Stimulated activated memory B cell treated with anti-CD40 and anti-IgM and Interleukin-4, amounts not matched to agents 10 μg/mL and 1 μg/mL and 100 μg/mL, for 72 hours (primary cell): Measurements from ENCODE around the gene EYA3.
A peak's percentile ranks its signal among the peaks of the same experiment; 100 is the strongest.

ENCODE experiments used
- ATAC-seq: fragments of 150-1000 bp; cut with Tn5 transposase; 2 replicates; pipeline ENCODE4 v1.10.0; 2021
- H3K27ac Mint-ChIP-seq: one replicate; pipeline ENCODE4 v1.8.0; 2022; ENCODE audit warnings: mild to moderate bottlenecking, mixed read lengths
- H3K27me3 Mint-ChIP-seq: one replicate; pipeline ENCODE4 v1.8.0; 2022; ENCODE audit warnings: mixed read lengths
- H3K36me3 Mint-ChIP-seq: one replicate; pipeline ENCODE4 v1.8.0; 2022; ENCODE audit warnings: mixed read lengths
- H3K4me1 Mint-ChIP-seq: one replicate; pipeline ENCODE4 v1.8.0; 2022; ENCODE audit warnings: mixed read lengths
- H3K4me3 Mint-ChIP-seq: one replicate; pipeline ENCODE4 v1.8.0; 2022; ENCODE audit warnings: mild to moderate bottlenecking, moderate library complexity, mixed read lengths
- H3K9me3 Mint-ChIP-seq: one replicate; pipeline ENCODE4 v1.8.0; 2022; ENCODE audit warnings: mixed read lengths

EYA3 gene, protein sequence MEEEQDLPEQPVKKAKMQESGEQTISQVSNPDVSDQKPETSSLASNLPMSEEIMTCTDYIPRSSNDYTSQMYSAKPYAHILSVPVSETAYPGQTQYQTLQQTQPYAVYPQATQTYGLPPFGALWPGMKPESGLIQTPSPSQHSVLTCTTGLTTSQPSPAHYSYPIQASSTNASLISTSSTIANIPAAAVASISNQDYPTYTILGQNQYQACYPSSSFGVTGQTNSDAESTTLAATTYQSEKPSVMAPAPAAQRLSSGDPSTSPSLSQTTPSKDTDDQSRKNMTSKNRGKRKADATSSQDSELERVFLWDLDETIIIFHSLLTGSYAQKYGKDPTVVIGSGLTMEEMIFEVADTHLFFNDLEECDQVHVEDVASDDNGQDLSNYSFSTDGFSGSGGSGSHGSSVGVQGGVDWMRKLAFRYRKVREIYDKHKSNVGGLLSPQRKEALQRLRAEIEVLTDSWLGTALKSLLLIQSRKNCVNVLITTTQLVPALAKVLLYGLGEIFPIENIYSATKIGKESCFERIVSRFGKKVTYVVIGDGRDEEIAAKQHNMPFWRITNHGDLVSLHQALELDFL

DNA sequence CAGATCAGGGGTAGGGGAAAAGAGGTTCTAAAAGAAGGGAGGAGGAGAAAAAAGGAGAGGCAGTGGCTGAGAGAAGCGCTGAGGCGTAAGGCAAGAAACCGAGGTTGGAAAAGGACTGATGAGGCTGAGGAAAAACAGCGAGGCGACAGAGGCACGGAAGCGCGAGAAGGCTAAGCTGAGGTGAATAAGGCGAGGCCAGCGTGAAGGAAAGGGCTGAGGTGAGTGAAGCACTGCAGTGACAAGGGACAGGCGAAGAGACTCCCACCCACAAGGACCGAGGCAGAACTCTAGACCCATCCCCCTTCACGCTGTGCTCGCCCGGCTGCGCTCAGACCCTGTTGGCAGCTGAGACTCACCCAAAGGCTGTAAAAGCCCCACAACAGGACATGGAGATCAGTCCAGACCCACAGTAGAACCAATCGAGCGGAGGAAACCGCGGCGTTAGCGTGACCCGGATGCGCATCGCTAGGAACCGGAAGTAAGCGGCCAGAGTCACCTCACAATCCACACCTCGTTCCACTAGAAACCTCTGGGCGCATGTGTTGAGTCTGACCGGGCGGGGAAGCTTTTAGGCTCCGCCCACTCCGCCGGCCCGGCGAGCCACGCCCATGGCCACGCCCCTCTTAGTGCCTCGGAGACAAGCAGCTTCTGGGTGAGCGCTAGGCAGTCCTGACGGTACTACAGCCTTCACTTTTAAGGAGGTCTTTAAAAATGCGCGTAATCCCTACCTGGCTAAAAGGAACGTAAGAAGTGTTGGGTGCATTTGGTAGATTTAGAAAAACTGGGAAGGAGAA lies at the start of gene EYA3:
EYA3 (minus strand) TSS at position 443 of the 794 bp plus-strand sequence. CDS start 30,584 bp downstream, outside the sequence.
- Mint-ChIP-seq H3K4me3 (peak within 1 kb of the TSS; percentile 96), H3K9me3 (no peaks in the 10 kb centered on the region), H3K27me3 (no peaks in the 10 kb centered on the region), H3K36me3 (no peaks in the 10 kb centered on the region), H3K4me1 (peaks cover 51% of the 10 kb centered on the region), H3K27ac (peak within 1 kb of the TSS; percentile 97)
- peak; percentile 97 for ATAC-seq

DNA sequence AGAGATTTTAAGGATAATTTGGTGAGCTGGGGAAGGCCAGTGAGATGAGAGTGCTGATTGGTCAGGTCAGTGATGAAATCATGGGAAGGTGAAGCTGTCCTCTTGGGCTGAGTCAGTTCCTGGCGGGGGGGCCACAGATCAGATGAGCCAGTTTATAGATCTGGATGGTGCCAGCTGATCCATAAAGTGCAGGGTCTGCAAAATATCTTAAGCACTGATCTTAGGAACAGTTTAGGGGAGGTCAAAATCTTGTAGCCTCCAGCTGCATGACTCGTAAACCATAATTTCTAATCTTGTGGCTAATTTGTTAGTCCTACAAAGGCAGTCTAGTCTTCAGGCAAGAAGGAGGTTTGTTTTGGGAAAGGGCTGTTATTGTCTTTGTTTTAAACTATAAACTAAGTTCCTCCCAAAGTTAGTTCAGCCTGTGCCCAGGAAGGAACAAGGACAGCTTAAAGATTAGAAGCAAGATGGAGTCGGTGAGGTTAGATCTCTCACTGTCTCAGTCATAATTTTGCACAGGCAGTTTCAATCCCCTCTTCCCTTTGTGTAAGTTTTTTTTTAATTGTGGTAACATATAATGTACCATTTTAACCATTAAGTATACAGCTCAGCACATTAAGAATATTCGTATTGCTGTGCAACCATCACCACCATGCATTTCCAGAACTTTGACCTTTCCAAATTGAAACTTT lies 48.7 kb upstream of the EYA3 start:
- Mint-ChIP-seq H3K36me3 (no peaks in the 10 kb centered on the region), H3K27ac (no peak overlapping the region), H3K27me3 (peaks cover 10% of the 10 kb centered on the region), H3K4me3 (no peak overlapping the region), H3K9me3 (no peaks in the 10 kb centered on the region), H3K4me1 (peaks cover 62% of the 10 kb centered on the region)
- no peak for ATAC-seq

DNA sequence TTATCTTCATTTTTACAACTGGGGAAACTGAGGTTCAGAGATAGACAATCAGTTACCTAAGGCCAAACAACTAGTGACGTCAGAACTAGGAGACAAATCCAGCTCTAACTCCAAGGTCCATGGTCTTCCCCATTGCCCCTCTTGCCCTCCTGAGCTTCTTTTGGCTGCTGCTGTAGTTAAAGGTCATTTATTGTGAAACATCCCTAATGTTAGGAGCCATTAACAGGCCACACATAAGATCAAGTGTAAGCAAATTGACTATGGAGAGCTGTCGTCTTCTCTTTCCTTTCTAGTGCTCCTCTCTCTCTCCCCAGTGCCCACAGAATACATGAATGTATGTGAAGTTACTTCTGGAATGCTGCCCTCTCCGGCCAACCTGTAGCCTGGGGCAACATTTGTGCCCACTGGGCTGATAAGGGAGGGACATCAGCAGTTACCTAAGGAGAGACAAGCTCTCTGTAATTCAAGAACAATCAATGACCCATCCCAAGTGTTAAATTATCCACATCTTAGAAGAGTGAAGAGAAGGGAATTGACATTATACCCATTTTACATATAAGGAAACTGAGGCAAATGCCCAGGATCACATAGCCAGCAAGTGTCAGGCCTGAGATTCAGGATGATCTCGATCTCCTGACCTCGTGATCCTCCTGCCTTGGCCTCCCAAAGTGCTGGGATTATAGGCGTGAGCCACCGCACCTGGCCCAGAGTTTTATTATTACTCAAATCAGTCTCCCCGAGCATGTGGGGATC lies 47.9 kb upstream of the EYA3 start:
- Mint-ChIP-seq H3K36me3 (no peaks in the 10 kb centered on the region), H3K27me3 (peaks cover 10% of the 10 kb centered on the region), H3K9me3 (no peaks in the 10 kb centered on the region), H3K27ac (peak overlapping the region; percentile 60), H3K4me1 (peaks cover 68% of the 10 kb centered on the region), H3K4me3 (no peak overlapping the region)
- no peak for ATAC-seq

DNA sequence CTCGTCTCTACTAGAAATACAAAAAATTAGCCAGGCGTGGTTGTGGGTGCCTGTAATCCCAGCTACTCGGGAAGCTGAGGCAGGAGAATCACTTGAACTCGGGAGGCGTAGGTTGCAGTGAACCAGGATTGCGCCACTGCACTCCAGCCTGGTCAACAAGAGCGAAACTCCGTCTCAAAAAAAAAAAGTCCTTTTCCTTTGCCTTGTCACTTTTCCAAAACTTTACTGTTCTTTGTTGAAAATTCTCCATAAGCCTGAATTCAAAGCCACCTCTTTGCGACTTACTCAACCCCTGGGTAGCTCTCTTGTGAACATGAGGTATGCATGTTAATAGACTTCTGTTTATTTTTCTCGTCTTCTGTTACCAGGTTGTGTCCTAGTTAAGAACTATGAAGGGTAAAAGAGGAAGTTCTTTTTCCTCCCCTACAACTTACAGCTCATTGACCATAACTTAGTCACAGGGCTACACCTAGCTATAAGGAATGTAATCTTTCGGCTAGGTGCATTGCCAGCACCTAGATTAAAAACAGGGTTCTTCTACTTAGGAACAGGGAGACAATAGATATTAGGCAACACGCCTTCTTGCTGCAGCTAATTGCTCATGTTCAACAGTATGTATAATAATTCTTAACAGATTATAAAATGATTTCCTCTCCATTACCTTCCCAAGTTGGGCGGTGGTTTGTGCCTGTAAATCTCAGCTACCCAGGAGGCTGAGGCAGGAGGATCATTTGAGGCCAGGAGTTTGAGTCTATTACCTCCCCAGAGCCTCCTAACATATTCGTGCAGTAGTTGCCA lies 47.2 kb upstream of the EYA3 start:
- ATAC-seq: peak; percentile 90
- H3K27me3 Mint-ChIP-seq: peaks cover 10% of the 10 kb centered on the region
- H3K9me3 Mint-ChIP-seq: no peaks in the 10 kb centered on the region
- peak overlapping the region; percentile 25 for H3K4me3 Mint-ChIP-seq
- no peaks in the 10 kb centered on the region for H3K36me3 Mint-ChIP-seq
- H3K4me1 Mint-ChIP-seq: peaks cover 68% of the 10 kb centered on the region
- H3K27ac Mint-ChIP-seq: peak overlapping the region; percentile 60

DNA sequence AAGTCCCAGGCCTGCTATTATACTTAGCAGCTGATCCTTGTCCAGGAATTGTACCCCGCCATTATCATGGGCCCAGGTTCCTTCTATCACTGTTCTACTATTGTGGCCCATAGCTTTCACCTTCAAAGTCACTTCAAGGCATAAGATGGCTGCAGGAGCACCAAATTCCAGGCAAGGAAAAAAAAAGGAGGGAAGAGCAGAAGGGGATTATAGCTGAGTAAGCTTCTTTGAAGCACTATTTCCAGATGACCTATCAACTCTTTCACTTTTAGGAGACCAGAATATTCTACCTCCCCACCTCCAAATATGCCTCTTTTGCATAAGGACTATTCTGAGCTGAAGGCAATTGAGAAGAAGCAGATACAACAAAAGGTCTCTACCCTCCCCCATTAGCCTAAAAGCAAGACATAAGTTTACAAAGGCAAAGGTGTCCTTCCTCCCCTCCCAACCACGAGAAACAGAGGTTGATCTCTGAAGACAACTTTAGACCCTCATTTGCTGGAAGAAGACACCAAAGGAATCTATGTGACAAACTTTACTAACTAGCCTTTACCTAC lies 46.3 kb upstream of the EYA3 start:
- H3K9me3 Mint-ChIP-seq: no peaks in the 10 kb centered on the region
- H3K27me3 Mint-ChIP-seq: peaks cover 9% of the 10 kb centered on the region
- H3K36me3 Mint-ChIP-seq: no peaks in the 10 kb centered on the region
- H3K4me1 Mint-ChIP-seq: peaks cover 65% of the 10 kb centered on the region
- ATAC-seq: no peak
- no peak overlapping the region for H3K4me3 Mint-ChIP-seq
- no peak overlapping the region for H3K27ac Mint-ChIP-seq

DNA sequence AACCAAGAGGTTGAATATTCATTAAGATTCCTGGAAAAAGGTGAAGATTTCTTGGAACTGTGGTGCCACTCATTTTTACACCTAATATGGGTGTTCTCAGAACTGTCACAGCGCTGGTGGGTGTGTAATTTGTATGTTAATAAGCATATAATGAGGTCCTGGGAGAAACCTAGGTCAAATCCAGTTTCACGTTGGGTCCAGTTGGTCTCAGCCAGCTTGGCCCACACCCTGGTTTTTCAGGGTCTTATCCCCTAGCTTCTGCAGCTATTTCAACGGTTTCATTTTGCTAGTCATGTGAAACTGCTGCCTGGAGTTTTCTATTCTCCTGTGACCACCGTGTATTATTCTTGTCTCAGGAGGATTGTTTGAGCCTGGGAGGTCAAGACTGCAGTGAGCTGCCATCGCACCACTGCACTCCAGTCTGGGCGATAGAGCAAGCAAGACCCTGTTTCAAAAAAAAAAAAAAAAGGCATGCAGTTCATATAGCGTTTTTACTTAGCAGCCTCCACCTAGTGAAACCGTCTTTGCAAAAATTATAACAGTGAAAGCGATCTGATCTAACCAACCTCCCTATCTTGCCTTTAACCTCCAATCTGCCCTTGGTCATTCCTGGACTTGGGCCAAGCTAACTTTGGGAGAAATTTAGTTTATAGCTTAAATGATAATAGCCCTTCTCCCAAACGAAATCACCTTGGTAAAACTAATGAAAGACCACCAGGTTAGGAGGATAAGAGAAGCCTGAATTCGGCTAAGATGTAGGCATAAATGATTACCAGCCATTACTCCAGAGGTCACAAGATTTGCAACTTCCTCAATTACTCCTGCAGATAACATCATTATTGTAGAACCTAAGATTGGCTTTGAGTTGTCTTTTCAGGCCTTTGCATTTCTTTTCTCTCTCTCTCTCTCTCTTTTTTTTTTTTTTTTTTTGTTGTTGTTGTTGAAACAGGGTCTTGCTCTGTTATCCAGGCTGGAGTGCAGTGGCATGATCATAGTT lies 44.1 kb upstream of the EYA3 start:
- no peaks in the 10 kb centered on the region for H3K36me3 Mint-ChIP-seq
- H3K4me3 Mint-ChIP-seq: no peak overlapping the region
- peaks cover 62% of the 10 kb centered on the region for H3K4me1 Mint-ChIP-seq
- no peaks in the 10 kb centered on the region for H3K9me3 Mint-ChIP-seq
- no peaks in the 10 kb centered on the region for H3K27me3 Mint-ChIP-seq
- H3K27ac Mint-ChIP-seq: no peak overlapping the region
- peak; percentile 35 for ATAC-seq

DNA sequence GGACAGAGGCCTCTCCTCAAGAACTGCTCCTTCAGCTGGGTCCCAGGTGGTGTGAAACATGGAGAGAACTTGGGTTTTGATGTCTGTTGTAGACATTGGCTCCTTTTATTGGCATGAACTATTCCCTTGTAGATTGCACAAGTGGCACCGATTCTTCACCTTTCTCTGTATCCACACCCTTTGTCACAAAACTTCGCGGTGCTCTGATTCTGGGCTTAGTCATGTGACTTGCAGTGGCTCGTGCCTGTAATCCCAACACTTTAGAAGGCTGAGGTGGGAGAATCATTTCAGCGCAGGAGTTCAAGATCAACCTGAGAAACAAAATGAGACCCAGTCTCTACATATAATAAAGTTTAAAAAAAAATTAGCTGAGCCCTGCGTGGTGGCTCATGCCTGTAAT lies 42.5 kb upstream of the EYA3 start:
- no peak for ATAC-seq
- H3K4me3 Mint-ChIP-seq: no peak overlapping the region
- no peaks in the 10 kb centered on the region for H3K27me3 Mint-ChIP-seq
- H3K9me3 Mint-ChIP-seq: no peaks in the 10 kb centered on the region
- peaks cover 66% of the 10 kb centered on the region for H3K4me1 Mint-ChIP-seq
- no peaks in the 10 kb centered on the region for H3K36me3 Mint-ChIP-seq
- no peak overlapping the region for H3K27ac Mint-ChIP-seq

DNA sequence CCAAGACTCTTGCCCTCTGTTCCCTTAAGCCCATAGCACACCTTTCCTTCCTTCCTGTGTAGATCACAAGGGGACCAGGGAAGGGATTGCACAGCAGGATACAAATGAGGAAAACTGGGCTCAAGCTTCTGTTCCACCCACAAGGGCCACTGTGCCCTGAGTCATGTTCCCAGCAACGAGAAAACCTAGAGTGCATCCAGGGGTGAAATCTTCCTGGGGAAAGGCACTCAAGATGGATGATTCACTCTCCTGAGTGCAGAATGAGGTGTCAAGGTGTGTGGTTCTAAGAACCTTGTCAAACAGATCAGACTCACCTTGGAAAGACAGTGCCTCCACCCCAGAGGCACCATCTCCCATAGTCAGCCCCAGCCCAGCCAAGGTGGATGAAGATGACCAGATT lies 40.7 kb upstream of the EYA3 start:
- Mint-ChIP-seq H3K9me3 (no peaks in the 10 kb centered on the region), H3K4me1 (peaks cover 49% of the 10 kb centered on the region), H3K36me3 (no peaks in the 10 kb centered on the region), H3K4me3 (no peak overlapping the region), H3K27ac (no peak overlapping the region), H3K27me3 (no peaks in the 10 kb centered on the region)
- no peak for ATAC-seq

DNA sequence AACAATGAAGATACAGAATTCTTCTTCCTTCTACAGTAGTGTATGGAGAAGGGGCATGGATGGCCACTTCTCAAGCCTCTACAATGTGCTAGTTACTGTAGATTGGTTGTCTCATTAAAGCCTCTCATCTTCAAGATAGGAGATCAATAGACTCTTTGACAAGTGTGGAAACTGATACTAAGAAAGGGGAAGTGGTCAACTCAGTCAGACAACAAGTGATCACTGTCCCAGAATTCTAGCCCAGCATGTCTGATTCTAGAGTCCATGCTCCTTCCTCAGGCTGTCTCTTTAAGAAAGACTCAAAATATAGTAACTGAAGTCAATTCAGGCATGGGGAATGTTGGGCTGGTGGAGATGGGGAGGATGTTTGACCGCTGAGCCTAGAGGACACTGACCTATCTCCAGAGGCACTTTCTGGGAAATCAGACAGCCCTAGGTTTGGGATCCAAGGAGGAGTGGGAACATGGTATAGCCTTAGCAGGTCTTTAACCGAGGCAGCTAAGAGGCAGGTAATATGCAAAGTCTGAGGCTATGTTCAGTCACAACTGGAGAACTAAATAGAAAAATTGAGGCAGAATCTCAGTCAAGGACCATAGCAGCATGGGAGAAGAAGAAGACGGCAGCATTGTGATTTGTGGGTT lies 39.3 kb upstream of the EYA3 start:
- H3K27ac Mint-ChIP-seq: peak overlapping the region; percentile 38
- H3K4me1 Mint-ChIP-seq: peaks cover 46% of the 10 kb centered on the region
- H3K4me3 Mint-ChIP-seq: no peak overlapping the region
- no peaks in the 10 kb centered on the region for H3K36me3 Mint-ChIP-seq
- H3K9me3 Mint-ChIP-seq: no peaks in the 10 kb centered on the region
- H3K27me3 Mint-ChIP-seq: no peaks in the 10 kb centered on the region
- peak; percentile 78 for ATAC-seq

DNA sequence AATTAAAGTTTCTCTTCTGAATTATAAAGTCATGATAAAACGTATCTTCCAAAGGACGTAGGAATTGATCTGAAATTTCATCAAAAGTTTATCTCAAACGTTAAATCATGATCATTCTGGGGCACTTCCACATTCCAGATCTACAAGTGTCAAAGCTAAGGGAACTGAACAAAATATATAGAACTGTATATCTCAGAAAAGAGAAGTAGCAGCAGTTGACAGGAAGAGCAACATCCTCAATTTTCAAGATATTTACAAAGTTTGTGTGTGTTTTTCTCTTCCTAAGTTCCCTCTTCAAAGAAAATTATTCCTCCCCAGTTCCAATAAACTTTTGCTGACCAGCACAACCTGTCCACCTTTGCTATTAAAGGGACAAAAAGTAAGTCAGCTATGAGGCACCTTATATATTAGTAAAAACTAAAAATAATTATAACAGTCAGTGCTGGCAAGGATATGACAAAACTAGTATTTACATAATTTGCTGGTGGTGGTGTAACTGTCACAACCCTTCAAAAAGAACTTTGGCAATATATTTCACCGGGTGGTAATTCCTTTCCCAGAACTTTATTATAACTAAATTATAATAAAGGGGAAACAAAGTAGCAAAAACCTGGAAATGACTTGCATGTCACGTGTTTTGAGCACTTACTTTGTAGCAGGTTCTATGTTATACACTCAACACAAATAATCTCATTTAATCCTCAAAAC lies 38.5 kb upstream of the EYA3 start:
- no peaks in the 10 kb centered on the region for H3K9me3 Mint-ChIP-seq
- H3K36me3 Mint-ChIP-seq: no peaks in the 10 kb centered on the region
- H3K4me3 Mint-ChIP-seq: no peak overlapping the region
- H3K27ac Mint-ChIP-seq: peak overlapping the region; percentile 38
- no peaks in the 10 kb centered on the region for H3K27me3 Mint-ChIP-seq
- H3K4me1 Mint-ChIP-seq: peaks cover 38% of the 10 kb centered on the region
- ATAC-seq: no peak

DNA sequence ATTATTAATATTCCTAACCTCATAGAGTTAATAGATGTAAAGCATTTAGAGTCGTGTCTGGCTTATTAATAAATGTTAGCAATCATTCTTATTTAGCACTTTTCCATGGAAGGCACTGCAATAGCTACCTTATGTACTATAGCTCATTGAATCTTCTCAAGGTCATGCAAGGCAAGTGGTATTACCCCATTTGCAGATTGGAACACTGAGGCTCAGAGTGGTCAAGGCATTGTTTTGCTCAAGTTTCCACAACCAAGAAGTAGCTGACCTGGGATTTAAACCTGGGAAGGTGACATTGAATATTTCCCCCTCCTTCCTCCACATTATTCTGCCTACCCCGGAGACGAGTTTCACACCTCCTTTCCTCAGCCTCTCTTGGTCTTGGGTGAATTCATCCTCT lies 37.8 kb upstream of the EYA3 start:
- Mint-ChIP-seq H3K9me3 (no peaks in the 10 kb centered on the region), H3K36me3 (no peaks in the 10 kb centered on the region), H3K27me3 (no peaks in the 10 kb centered on the region), H3K4me1 (peaks cover 33% of the 10 kb centered on the region), H3K4me3 (no peak overlapping the region), H3K27ac (no peak overlapping the region)
- ATAC-seq: no peak

DNA sequence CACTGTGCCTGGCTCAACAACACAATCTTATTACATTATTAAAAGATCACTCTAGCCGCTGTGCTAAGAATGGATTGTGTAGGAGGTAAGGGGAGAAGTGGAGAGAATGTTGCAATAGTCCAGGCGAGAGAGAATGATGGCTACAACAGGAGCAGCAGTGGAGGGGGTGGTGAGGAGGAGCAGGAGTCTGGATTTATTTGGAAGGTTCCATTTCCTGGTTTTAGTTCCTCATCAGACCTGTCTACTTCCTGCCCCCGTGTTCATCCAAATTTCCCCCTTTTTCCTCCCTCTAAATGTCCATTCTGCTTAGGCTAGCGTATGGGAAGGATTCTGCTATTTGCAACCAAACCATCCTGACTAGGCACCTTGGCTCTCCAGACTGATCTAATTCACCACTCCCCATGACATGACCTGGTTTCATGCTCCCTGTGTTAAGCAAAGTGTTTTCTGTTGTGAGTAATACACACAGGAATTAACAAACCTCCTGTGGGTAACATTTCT lies 35.1 kb upstream of the EYA3 start:
- Mint-ChIP-seq H3K9me3 (no peaks in the 10 kb centered on the region), H3K27me3 (no peaks in the 10 kb centered on the region), H3K4me1 (peaks cover 32% of the 10 kb centered on the region), H3K36me3 (no peaks in the 10 kb centered on the region), H3K4me3 (no peak overlapping the region), H3K27ac (no peak overlapping the region)
- ATAC-seq: no peak
